Measurements from ENCODE around the gene SPRY1.

DNA sequence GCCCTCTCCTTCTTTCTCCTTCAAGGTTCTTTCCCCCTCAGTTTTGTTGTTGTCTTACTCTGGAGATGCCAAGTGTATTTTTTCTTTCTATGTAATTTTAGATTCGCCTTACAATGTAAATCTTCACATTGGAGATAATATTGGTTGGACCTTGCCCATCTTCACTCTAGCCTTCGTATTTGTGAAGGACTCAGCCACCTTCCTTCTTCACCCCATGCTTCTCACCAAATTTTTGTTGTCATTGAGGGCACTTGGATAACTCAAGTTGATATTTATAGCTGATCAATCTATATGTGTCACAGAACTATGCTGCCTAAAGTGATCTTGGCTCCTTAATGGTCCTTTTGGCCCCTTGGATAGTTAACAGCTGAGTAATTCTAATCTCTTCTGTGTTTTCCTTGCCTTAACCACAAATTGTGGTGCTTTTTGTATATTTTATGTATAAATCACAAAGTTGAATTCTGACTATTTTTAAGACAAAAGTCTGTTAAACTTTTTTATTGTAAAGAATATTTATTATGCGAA, 6.5 kb downstream of the SPRY1 start:
- TF ChIP-seq, protein P1, sequence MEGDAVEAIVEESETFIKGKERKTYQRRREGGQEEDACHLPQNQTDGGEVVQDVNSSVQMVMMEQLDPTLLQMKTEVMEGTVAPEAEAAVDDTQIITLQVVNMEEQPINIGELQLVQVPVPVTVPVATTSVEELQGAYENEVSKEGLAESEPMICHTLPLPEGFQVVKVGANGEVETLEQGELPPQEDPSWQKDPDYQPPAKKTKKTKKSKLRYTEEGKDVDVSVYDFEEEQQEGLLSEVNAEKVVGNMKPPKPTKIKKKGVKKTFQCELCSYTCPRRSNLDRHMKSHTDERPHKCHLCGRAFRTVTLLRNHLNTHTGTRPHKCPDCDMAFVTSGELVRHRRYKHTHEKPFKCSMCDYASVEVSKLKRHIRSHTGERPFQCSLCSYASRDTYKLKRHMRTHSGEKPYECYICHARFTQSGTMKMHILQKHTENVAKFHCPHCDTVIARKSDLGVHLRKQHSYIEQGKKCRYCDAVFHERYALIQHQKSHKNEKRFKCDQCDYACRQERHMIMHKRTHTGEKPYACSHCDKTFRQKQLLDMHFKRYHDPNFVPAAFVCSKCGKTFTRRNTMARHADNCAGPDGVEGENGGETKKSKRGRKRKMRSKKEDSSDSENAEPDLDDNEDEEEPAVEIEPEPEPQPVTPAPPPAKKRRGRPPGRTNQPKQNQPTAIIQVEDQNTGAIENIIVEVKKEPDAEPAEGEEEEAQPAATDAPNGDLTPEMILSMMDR (IDR thresholded peaks at IDR 0.05; ENCODE audit: poor library complexity, severe bottlenecking): no peak
- TF ChIP-seq, protein P2, sequence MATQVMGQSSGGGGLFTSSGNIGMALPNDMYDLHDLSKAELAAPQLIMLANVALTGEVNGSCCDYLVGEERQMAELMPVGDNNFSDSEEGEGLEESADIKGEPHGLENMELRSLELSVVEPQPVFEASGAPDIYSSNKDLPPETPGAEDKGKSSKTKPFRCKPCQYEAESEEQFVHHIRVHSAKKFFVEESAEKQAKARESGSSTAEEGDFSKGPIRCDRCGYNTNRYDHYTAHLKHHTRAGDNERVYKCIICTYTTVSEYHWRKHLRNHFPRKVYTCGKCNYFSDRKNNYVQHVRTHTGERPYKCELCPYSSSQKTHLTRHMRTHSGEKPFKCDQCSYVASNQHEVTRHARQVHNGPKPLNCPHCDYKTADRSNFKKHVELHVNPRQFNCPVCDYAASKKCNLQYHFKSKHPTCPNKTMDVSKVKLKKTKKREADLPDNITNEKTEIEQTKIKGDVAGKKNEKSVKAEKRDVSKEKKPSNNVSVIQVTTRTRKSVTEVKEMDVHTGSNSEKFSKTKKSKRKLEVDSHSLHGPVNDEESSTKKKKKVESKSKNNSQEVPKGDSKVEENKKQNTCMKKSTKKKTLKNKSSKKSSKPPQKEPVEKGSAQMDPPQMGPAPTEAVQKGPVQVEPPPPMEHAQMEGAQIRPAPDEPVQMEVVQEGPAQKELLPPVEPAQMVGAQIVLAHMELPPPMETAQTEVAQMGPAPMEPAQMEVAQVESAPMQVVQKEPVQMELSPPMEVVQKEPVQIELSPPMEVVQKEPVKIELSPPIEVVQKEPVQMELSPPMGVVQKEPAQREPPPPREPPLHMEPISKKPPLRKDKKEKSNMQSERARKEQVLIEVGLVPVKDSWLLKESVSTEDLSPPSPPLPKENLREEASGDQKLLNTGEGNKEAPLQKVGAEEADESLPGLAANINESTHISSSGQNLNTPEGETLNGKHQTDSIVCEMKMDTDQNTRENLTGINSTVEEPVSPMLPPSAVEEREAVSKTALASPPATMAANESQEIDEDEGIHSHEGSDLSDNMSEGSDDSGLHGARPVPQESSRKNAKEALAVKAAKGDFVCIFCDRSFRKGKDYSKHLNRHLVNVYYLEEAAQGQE (IDR thresholded peaks at IDR 0.05; ENCODE audit: borderline replicate concordance): no peak
- no peak for TF ChIP-seq SMC3 (conservative IDR thresholded peaks at IDR 0.05; ENCODE audit: poor library complexity)
- TF ChIP-seq EZH2 (IDR thresholded peaks at IDR 0.05; ENCODE audit: borderline replicate concordance, insufficient read depth, low read length, poor library complexity, severe bottlenecking): no peak
- TF ChIP-seq POLR2AphosphoS5 (IDR thresholded peaks at IDR 0.05): no peak
- no peak for TF ChIP-seq EP300 (conservative IDR thresholded peaks at IDR 0.05; ENCODE audit: poor library complexity, severe bottlenecking)
- no peak for TF ChIP-seq RAD21 (conservative IDR thresholded peaks at IDR 0.05)
